Mammary epithelial cell (primary cell): ENCODE results near the gene SLC8B1.

Experiments
- CTCF ChIP-seq, 2 donors: IDR thresholded peaks in 1 of 2; conservative IDR thresholded peaks in 1 of 2; 2 replicates each; pipeline ENCODE4 v1.5.1; 2011 to 2012; ENCODE audit warnings: inconsistent platforms in 2 of 2, low read length in 2 of 2, mild to moderate bottlenecking in 2 of 2, control low read depth in 1 of 2, low read depth in 1 of 2; ENCODE audit not compliant: insufficient read depth in 1 of 2; ENCODE audit errors: extremely low read depth in 1 of 2
- EZH2 ChIP-seq: IDR thresholded peaks from 2 replicates; pipeline ENCODE4 v1.6.1; 2012; ENCODE audit warnings: low read length, inconsistent platforms, borderline replicate concordance

- no peak for TF ChIP-seq CTCF (conservative IDR thresholded peaks at IDR 0.05 in 1 of 2, IDR thresholded peaks at IDR 0.05 in 1 of 2; ENCODE audit: extremely low read depth in 1 of 2, insufficient read depth in 1 of 2, low read depth in 1 of 2, low read length in 2 of 2)
- TF ChIP-seq EZH2: no peak
These were observed 60.1 kb downstream of the SLC8B1 start for GRCh38 chr12:113274848-113275247.
